Neutrophil (primary cell): ENCODE results near the gene LMBRD1.

Experiments
- H3K27ac ChIP-seq: fragments of 200-600 bp; sonication (generic); 2 replicates; pipeline ENCODE4 v1.5.1; 2016; ENCODE audit warnings: mild to moderate bottlenecking, moderate library complexity
- H3K27me3 ChIP-seq: fragments of 200-600 bp; sonication (generic); 2 replicates; pipeline ENCODE4 v1.6.0; 2016; ENCODE audit warnings: mild to moderate bottlenecking
- H3K36me3 ChIP-seq: fragments of 200-600 bp; sonication (generic); 2 replicates; pipeline ENCODE4 v1.5.1; 2017
- H3K4me1 ChIP-seq, 2 experiments: fragments of 200-600 bp in 1 of 2; sonication (generic) in 1 of 2; 1 replicate in 1 of 2; 2 replicates in 1 of 2; pipeline versions ENCODE4 v1.5.1 to v1.6.1; 2013 to 2016; ENCODE audit warnings: low read depth in 1 of 2, low read length in 1 of 2, mild to moderate bottlenecking in 1 of 2, moderate library complexity in 1 of 2; ENCODE audit not compliant: control insufficient read depth in 1 of 2, insufficient read depth in 1 of 2
- H3K4me3 ChIP-seq, 2 experiments: fragments of 200-600 bp in 1 of 2; sonication (generic) in 1 of 2; 1 replicate in 1 of 2; 2 replicates in 1 of 2; pipeline ENCODE4 v1.5.1; 2013 to 2016; ENCODE audit warnings: low read depth in 1 of 2, low read length in 1 of 2, mild to moderate bottlenecking in 1 of 2, moderate library complexity in 1 of 2
- H3K9me3 ChIP-seq: fragments of 200-600 bp; sonication (generic); 2 replicates; pipeline ENCODE4 v1.5.1; 2016
- CTCF ChIP-seq: fragments of 200-600 bp; sonication (generic); IDR thresholded peaks from 2 replicates; pipeline ENCODE4 v1.5.1; 2016; ENCODE audit warnings: antibody characterized with exemption

Gene LMBRD1

DNA sequence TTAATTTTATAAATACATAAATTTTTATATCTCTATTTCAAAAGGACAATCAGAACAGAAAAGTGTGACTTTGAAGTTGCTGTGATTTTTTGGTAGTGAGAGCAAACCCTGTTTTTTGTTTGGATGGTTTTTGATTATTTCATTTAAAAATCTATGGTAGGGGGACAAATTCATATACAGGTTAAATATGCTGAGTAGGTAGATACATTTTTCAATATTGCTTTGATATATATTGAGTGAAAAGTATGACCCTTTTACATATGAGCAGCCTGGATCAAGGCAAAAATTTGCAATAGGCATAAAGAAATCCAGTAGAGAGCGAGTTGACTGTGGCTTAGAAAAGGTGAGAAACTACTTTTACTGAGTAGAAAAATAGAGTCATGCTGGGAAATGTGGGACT, 132.3 kb downstream of the LMBRD1 start:
- no peaks in the 10 kb centered on the region for H3K9me3 ChIP-seq
- no peak for TF ChIP-seq CTCF
- no peaks in the 10 kb centered on the region for H3K27me3 ChIP-seq
- no peaks in the 10 kb centered on the region for H3K4me1 ChIP-seq
- H3K27ac ChIP-seq: no peak overlapping the region
- H3K36me3 ChIP-seq: no peaks in the 10 kb centered on the region
- no peak overlapping the region for H3K4me3 ChIP-seq

GRCh38 chr6:69663215-69663614, 133.6 kb downstream of the LMBRD1 start:
- Histone ChIP-seq H3K27ac (no peak overlapping the region), H3K4me3 (no peak overlapping the region), H3K9me3 (no peaks in the 10 kb centered on the region), H3K27me3 (no peaks in the 10 kb centered on the region), H3K36me3 (no peaks in the 10 kb centered on the region), H3K4me1 (no peaks in the 10 kb centered on the region)
- TF ChIP-seq CTCF: no peak

- H3K27ac ChIP-seq: no peak overlapping the region
- H3K36me3 ChIP-seq: no peaks in the 10 kb centered on the region
- H3K27me3 ChIP-seq: no peaks in the 10 kb centered on the region
- H3K4me1 ChIP-seq: no peaks in the 10 kb centered on the region
- no peaks in the 10 kb centered on the region for H3K9me3 ChIP-seq
- no peak for TF ChIP-seq CTCF
- no peak overlapping the region for H3K4me3 ChIP-seq
Measured at GRCh38 chr6:69650703-69651102, 146.1 kb downstream of the LMBRD1 start.

- no peak overlapping the region for H3K4me3 ChIP-seq
- H3K9me3 ChIP-seq: no peaks in the 10 kb centered on the region
- no peaks in the 10 kb centered on the region for H3K27me3 ChIP-seq
- no peaks in the 10 kb centered on the region for H3K4me1 ChIP-seq
- H3K36me3 ChIP-seq: no peaks in the 10 kb centered on the region
- no peak overlapping the region for H3K27ac ChIP-seq
- TF ChIP-seq CTCF: no peak
Measured at GRCh38 chr6:69647726-69648125, 149.1 kb downstream of the LMBRD1 start.

DNA sequence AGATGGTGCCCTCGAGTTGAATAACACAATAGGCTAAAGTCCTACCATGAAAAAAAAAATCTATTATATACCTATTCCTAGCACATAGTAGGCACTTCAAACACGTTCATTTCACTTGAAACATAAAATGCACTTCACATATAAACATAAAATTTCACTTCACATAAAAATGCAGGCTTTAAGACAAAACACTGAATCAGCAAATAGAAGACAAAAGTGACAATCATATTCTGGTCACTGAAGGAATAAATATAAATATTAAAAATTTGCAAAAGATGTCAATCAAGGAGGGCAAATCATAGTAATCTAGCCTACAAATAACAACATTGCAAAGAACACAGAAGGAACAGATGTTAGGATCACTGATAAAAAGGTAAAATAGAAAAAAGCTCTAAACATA, 153.1 kb downstream of the LMBRD1 start:
- Histone ChIP-seq H3K9me3 (no peaks in the 10 kb centered on the region), H3K36me3 (no peaks in the 10 kb centered on the region), H3K27me3 (no peaks in the 10 kb centered on the region), H3K4me1 (no peaks in the 10 kb centered on the region), H3K4me3 (no peak overlapping the region), H3K27ac (no peak overlapping the region)
- TF ChIP-seq CTCF: no peak

DNA sequence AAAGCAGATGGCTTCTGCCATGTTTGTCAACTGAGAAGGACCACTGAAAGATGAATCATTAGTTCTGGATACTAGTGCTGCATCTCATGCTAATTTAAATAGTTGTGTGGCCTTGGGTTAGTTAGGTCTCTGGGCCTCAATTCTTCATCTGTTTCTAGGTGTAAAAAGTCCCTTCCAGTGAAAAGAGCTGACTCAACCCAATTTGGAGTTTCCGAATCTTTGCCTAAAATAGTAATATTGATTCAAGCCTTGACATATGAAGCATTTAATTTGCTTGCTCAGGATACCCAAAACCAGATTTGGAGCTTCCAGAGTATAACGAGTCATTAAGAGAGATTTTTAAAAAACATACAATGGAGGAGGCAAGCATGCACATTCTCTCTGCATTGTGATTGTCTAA, 163.9 kb downstream of the LMBRD1 start:
- H3K27me3 ChIP-seq: no peaks in the 10 kb centered on the region
- TF ChIP-seq CTCF: no peak

More for the DNA sequence above, 163.9 kb downstream of the LMBRD1 start:
- H3K36me3 ChIP-seq: no peaks in the 10 kb centered on the region
- H3K27ac ChIP-seq: no peak overlapping the region
- no peaks in the 10 kb centered on the region for H3K9me3 ChIP-seq
- H3K4me3 ChIP-seq: no peak overlapping the region
- no peaks in the 10 kb centered on the region for H3K4me1 ChIP-seq
